Activated T-cell treated with anti-CD3 and anti-CD28 coated beads, Interleukin-2, amount 50 U/mL, for 24 hours (primary cell): ENCODE data around the gene CDH18.
"Not testable (repeated sequence)": the region's sequence is repeated elsewhere in the genome, so short reads cannot be mapped to it uniquely, and the experiment has no call there.

Experiments
- DNase-seq: peaks from one replicate; pipeline ENCODE4 v3.0.0-alpha.2; 2020
- H3K27ac Mint-ChIP-seq: 2 replicates; pipeline ENCODE4 v1.8.0; 2020; ENCODE audit warnings: mild to moderate bottlenecking, mixed read lengths
- H3K27me3 Mint-ChIP-seq: 2 replicates; pipeline ENCODE4 v1.8.0; 2020; ENCODE audit warnings: mixed read lengths
- H3K36me3 Mint-ChIP-seq: 2 replicates; pipeline ENCODE4 v1.8.0; 2020; ENCODE audit warnings: low read depth, mixed read lengths
- H3K4me1 Mint-ChIP-seq: 2 replicates; pipeline ENCODE4 v1.8.0; 2020; ENCODE audit warnings: low read depth, mixed read lengths
- H3K4me3 Mint-ChIP-seq: 2 replicates; pipeline ENCODE4 v1.8.0; 2020; ENCODE audit warnings: mild to moderate bottlenecking, moderate library complexity, mixed read lengths
- H3K9me3 Mint-ChIP-seq: 2 replicates; pipeline ENCODE4 v1.8.0; 2020; ENCODE audit warnings: mixed read lengths

Gene CDH18

DNA sequence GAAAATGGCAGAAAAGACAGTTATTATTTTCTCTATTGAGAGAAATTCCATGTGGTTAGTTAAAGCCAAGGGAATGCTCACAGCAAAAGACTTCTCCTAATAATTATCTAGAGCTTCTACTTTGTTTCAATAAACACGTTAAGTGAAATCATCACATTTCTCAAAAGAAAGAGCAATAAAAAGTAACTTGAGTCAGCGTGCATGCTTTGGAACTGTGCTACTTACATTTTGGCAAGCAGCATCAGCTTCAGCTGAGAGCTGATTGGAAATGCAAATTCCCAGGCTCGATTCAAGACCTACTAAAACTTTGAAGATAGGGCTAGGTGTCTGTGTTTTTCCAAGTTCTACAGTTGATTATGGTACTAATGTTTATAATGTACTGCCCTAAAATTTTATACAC is 132.1 kb downstream of the CDH18 start:
- Mint-ChIP-seq H3K4me3 (no peak overlapping the region), H3K36me3 (no peaks in the 10 kb centered on the region), H3K9me3 (peaks cover 11% of the 10 kb centered on the region), H3K27me3 (no peaks in the 10 kb centered on the region), H3K27ac (no peak overlapping the region), H3K4me1 (no peaks in the 10 kb centered on the region)
- no peak for DNase-seq

- peaks cover 11% of the 10 kb centered on the region for H3K9me3 Mint-ChIP-seq
- no peak for DNase-seq
- no peak overlapping the region for H3K4me3 Mint-ChIP-seq
- no peak overlapping the region for H3K27ac Mint-ChIP-seq
- no peaks in the 10 kb centered on the region for H3K27me3 Mint-ChIP-seq
- no peaks in the 10 kb centered on the region for H3K36me3 Mint-ChIP-seq
- no peaks in the 10 kb centered on the region for H3K4me1 Mint-ChIP-seq
Observed at GRCh38 chr5:19855453-19855852, 132.5 kb downstream of the CDH18 start.

DNA sequence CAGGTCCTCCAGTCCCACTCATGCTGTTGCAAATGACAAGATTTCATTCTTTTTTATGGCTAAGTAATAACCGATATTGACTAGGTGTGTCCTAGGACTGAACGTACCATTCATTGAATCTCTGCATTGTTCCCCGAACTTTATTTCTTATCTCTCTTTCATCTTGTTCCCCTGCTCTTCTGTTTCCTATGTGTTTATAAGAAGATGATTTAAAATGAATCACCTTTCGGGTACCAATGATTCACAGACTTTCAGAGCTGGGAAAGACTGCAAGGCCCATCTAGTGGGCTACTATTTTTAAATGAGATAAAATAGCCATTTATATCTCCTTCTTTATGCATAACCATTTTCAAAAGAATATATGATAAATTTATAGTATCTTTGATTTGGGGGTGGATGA is 133.0 kb downstream of the CDH18 start:
- H3K27me3 Mint-ChIP-seq, result no peaks in the 10 kb centered on the region
- DNase-seq, result no peak
- peaks cover 11% of the 10 kb centered on the region for H3K9me3 Mint-ChIP-seq
- no peaks in the 10 kb centered on the region for H3K4me1 Mint-ChIP-seq
- H3K27ac Mint-ChIP-seq, result no peak overlapping the region
- no peak overlapping the region for H3K4me3 Mint-ChIP-seq
- H3K36me3 Mint-ChIP-seq, result no peaks in the 10 kb centered on the region

DNA sequence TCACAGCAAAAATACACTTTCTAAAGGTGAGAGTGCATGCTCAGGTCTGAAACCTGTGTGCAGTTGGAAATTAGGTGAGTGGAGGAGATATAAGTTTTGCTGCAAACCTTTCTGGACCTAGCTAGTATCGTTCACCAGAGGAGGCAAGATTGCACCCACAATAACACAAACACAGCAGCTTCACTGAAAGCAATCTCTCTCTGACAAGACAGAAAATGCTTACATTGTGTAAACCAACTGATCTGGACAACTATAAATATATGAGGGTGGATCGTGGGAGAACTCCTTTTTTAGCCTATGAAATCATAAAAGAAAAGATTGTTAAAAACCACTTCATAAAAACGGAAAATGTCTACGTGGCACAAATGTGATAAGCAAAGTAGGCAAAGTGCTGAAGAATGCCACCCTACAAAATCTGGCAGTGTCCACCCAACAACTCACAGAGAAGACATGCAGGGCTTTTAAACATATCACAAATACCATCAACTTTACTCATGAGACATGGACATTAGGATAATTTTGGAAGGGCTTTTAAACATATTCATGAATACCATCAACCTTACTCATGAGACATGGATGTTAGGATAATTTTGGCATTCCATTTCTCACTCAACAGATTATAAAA is 134.3 kb downstream of the CDH18 start:
- Mint-ChIP-seq H3K4me1 (no peaks in the 10 kb centered on the region), H3K36me3 (no peaks in the 10 kb centered on the region), H3K27ac (no peak overlapping the region), H3K9me3 (peaks cover 7% of the 10 kb centered on the region), H3K4me3 (no peak overlapping the region), H3K27me3 (no peaks in the 10 kb centered on the region)
- DNase-seq, result no peak

DNA sequence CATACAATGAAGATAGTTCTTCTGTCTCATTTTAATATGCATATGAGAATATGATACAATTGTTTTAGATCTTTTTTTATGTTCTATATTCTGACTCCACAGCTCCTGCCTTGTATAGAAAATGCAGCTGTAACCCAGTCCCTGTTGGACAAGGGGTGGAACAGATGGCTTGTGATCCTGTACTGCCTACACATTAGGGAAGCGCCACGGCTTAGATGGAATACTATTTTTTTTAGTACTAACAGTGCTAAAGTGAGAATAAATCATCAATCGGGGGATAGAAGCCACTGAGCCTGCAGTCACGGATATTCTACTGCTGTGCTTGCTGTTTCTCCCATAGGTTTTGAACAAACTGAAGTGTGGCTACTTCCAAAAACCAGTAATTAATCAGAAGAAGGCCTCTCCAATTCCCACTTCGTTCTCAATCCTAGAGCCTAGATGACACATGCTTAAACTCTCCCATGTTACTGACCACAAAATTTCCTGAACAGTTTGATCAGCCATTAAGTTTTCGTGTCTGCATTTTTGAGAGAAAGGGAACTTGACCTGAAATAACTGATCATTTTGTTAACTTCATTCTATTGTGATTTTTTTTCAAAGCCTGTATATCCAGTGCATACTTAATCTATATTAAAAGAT is 150.3 kb downstream of the CDH18 start:
- peaks cover 27% of the 10 kb centered on the region for H3K9me3 Mint-ChIP-seq
- DNase-seq, result no peak

GRCh38 chr5:19835442-19835841 is 152.6 kb downstream of the CDH18 start:
- no peak for DNase-seq
- H3K4me1 Mint-ChIP-seq, result no peaks in the 10 kb centered on the region
- no peak overlapping the region for H3K27ac Mint-ChIP-seq
- peaks cover 28% of the 10 kb centered on the region for H3K9me3 Mint-ChIP-seq
- H3K36me3 Mint-ChIP-seq, result no peaks in the 10 kb centered on the region
- H3K4me3 Mint-ChIP-seq, result no peak overlapping the region
- H3K27me3 Mint-ChIP-seq, result no peaks in the 10 kb centered on the region

More for the DNA sequence above, 150.3 kb downstream of the CDH18 start:
- Mint-ChIP-seq H3K27me3 (no peaks in the 10 kb centered on the region), H3K27ac (no peak overlapping the region), H3K4me3 (no peak overlapping the region), H3K36me3 (no peaks in the 10 kb centered on the region), H3K4me1 (no peaks in the 10 kb centered on the region)

- not testable (repeated sequence) for H3K27me3 Mint-ChIP-seq, H3K36me3 Mint-ChIP-seq, H3K4me1 Mint-ChIP-seq, DNase-seq, H3K27ac Mint-ChIP-seq, H3K4me3 Mint-ChIP-seq
- peaks cover 15% of the 10 kb centered on the region for H3K9me3 Mint-ChIP-seq
Observed at GRCh38 chr5:19812720-19813119, 175.3 kb downstream of the CDH18 start.

DNA sequence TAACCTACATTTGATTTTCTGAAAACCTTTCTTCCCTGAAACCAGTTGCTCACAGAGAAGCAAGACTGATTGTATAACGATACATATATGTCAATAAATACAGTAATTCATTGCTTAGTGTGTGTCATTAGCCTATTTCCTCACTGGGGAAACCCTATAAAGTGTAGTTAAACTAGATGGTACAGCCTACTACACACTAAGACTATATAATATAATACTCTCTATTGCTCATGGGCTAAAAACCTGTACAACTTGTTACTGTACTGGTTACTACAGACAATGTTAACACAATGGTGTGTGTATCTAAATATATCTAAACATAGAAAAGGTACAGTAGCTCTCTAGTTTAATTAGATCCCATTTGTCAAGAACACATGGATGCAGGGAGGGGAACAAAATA is 181.2 kb downstream of the CDH18 start:
- Mint-ChIP-seq H3K36me3 (no peaks in the 10 kb centered on the region), H3K9me3 (peaks cover 9% of the 10 kb centered on the region), H3K27ac (no peak overlapping the region), H3K4me1 (no peaks in the 10 kb centered on the region), H3K27me3 (no peaks in the 10 kb centered on the region), H3K4me3 (no peak overlapping the region)
- no peak for DNase-seq

DNA sequence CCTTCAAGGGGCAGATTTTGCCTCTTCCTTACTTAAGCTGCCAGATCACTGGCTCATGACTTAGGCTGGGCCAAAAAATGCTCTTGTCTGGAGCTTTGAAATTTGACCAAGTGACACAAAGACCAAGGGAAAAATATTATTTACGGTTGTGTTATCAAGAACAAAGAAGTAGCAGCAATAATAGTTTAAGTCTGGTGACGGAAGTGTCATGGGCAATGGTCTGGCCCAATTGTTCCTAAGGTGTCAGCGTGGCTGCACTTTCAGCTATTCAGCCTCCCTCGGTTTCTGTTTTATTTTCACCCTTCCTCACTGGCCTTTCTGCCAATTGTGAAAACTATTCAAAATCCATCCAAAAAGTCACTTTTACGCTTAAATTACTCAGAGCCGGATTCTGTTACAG is 185.3 kb downstream of the CDH18 start:
- peaks cover 11% of the 10 kb centered on the region for H3K9me3 Mint-ChIP-seq
- H3K4me1 Mint-ChIP-seq, result no peaks in the 10 kb centered on the region
- no peaks in the 10 kb centered on the region for H3K36me3 Mint-ChIP-seq
- DNase-seq, result no peak
- H3K4me3 Mint-ChIP-seq, result no peak overlapping the region
- H3K27ac Mint-ChIP-seq, result no peak overlapping the region
- H3K27me3 Mint-ChIP-seq, result no peaks in the 10 kb centered on the region

DNA sequence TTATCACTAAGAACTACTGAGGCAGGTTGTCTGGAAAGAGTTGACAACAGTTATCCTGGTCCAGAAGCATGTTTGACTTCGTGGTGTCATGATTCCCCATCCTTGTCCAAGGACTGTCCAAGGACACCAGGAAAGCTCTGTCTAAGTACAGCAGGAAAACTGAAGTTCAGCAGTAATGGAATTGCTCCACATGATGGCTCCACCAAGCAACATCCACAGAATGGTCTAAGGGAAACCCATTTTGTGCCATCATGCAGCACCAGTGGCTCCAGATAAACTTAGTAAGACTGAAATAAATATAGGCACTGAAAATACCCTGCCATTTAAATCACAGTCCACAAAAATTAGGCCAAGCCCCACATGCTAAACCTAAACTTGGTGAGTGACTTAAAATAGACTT is 192.8 kb downstream of the CDH18 start:
- Mint-ChIP-seq H3K27ac (no peak overlapping the region), H3K27me3 (no peaks in the 10 kb centered on the region), H3K36me3 (no peaks in the 10 kb centered on the region), H3K4me3 (no peak overlapping the region), H3K9me3 (peaks cover 14% of the 10 kb centered on the region), H3K4me1 (no peaks in the 10 kb centered on the region)
- no peak for DNase-seq

DNA sequence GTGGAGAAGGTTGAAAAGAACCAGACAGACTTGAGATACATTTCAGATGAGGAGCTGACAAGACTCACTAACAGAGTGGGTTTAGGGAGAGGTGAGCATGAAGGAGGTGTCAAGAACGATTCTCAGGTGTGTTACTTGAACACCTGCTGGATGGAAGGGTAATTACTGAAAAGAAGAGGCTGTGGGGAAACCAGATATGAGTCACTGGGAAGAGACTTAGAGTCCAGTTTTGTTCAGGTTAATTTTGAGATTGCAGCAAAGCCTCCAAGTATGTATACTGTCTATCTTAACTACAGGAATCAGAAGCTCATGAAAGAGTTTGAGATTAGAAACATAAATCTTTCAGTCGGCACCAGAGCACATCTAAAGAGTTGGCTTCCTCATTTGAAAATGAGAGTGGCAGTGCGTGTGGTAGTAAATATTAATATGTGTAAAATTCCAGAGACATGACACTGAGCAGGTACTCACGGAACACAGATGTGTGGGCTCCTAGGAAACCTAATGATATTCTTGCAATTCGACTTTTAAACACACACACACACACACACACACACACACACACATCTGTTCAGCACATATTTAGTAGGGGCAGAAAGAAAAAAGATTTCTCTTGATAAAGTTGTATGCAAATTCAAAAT is 197.1 kb downstream of the CDH18 start:
- Mint-ChIP-seq H3K27ac (no peak overlapping the region), H3K27me3 (no peaks in the 10 kb centered on the region), H3K36me3 (no peaks in the 10 kb centered on the region), H3K4me3 (no peak overlapping the region), H3K4me1 (no peaks in the 10 kb centered on the region), H3K9me3 (peaks cover 18% of the 10 kb centered on the region)
- no peak for DNase-seq

GRCh38 chr5:19782566-19782965 is 205.4 kb downstream of the CDH18 start:
- Mint-ChIP-seq H3K4me1 (no peaks in the 10 kb centered on the region), H3K4me3 (no peak overlapping the region), H3K27me3 (no peaks in the 10 kb centered on the region), H3K9me3 (peaks cover 13% of the 10 kb centered on the region), H3K36me3 (no peaks in the 10 kb centered on the region), H3K27ac (no peak overlapping the region)
- no peak for DNase-seq

GRCh38 chr5:19777363-19777762 is 210.6 kb downstream of the CDH18 start:
- Mint-ChIP-seq H3K9me3 (peaks cover 11% of the 10 kb centered on the region), H3K4me3 (no peak overlapping the region), H3K27me3 (no peaks in the 10 kb centered on the region), H3K36me3 (no peaks in the 10 kb centered on the region), H3K4me1 (no peaks in the 10 kb centered on the region), H3K27ac (no peak overlapping the region)
- no peak for DNase-seq

DNA sequence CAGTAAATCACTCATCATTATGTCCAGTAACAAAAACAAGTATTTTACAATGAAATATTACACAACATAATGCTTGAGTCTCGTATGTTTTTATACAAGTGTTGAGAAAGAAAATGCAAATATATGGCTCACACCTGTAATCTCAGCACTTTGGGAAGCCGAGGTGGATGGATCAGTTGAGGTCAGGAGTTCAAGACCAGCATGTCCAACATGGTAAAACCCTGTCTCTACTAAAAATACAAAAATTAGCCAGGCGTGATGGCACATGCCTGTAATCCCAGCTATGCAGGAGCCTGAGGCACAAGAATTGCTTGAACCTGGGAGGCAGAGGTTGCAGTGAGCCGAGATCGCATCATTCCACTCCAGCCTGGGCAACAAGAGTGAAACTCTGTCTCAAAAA is 211.1 kb downstream of the CDH18 start:
- DNase-seq, H3K4me1 Mint-ChIP-seq, H3K27ac Mint-ChIP-seq, H3K36me3 Mint-ChIP-seq, H3K4me3 Mint-ChIP-seq, H3K27me3 Mint-ChIP-seq: not testable (repeated sequence)
- peaks cover 14% of the 10 kb centered on the region for H3K9me3 Mint-ChIP-seq

- Mint-ChIP-seq H3K36me3 (no peaks in the 10 kb centered on the region), H3K4me1 (no peaks in the 10 kb centered on the region), H3K4me3 (no peak overlapping the region), H3K9me3 (peaks cover 22% of the 10 kb centered on the region), H3K27me3 (no peaks in the 10 kb centered on the region), H3K27ac (no peak overlapping the region)
- DNase-seq, result no peak
Observed at GRCh38 chr5:19771174-19771835, 216.7 kb downstream of the CDH18 start.
